HG03280 (cell line): ENCODE measurements around the gene TP53TG3E.
"Not testable (repeated sequence)": the region's sequence is repeated elsewhere in the genome, so short reads cannot be mapped to it uniquely, and the experiment has no call there.

Experiments
- ATAC-seq: cut with Tn5 transposase; IDR thresholded peaks from one replicate; pipeline ENCODE4 v1.9.1; 2021; ENCODE audit warnings: mild to moderate bottlenecking, moderate library complexity; ENCODE audit not compliant: unreplicated experiment

The TP53TG3E gene, protein sequence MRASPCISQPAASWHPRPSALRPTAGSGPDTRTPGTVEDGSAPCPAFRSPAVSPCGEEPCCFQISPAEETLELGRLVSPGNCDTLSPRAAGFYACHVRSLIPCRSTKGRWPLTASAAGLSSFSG

GRCh38 chr16:33304006-33304405, at the start of gene TP53TG3E:
Gene TP53TG3E (plus strand): TSS chr16:33304306. CDS start chr16:33304374, 68 bp downstream.
- ATAC-seq = not testable (repeated sequence)

DNA sequence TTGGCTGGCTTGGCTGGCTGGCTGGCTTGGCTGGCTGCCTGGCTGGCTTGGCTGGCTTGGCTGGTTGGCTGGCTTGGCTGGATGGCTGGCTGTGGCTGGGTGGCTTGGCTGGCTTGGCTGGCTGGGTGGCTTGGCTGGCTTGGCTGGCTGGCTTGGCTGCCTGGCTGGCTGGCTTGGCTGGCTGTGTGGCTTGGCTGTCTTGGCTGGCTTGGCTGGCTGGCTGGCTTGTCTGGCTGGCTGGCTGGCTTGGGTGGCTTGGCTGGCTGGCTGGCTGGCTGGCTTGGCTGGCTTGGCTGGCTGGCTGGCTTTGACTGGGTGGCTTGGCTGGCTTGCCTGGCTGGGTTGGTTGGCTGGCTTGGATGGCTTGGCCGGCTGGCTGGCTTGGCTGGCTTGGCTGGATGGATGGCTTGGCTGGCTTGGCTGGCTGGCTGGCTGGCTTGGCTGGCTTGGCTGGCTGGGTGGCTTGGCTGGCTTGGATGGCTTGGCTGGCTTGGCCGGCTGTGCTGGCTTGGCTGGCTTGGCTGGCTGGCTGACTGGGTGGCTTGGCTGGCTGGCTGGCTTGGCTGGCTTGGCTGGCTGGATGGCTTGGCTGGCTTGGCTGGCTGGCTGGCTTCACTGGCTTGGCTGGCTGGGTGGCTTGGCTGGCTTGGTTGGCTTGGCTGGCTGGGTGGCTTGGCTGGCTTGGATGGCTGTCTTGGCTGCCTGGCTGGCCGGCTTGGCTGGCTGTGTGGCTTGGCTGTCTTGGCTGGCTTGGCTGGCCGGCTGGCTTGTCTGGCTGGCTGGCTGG, 32.3 kb downstream of the TP53TG3E start:
- ATAC-seq = not testable (repeated sequence)

GRCh38 chr16:33337627-33338542, 33.8 kb downstream of the TP53TG3E start:
- ATAC-seq = not testable (repeated sequence)

DNA sequence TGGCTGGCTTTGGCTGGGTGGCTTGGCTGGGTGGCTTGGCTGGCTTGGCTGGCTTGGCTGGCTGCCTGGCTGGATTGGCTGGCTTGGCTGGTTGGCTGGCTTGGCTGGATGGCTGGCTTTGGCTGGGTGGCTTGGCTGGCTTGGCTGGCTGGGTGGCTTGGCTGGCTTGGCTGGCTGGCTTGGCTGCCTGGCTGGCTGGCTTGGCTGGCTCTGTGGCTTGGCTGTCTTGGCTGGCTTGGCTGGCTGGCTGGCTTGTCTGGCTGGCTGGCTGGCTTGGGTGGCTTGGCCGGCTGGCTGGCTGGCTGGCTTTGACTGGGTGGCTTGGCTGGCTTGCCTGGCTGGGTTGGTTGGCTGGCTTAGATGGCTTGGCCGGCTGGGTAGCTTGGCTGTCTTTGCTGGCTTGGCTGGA, 34.4 kb downstream of the TP53TG3E start:
- ATAC-seq = not testable (repeated sequence)

GRCh38 chr16:33339093-33340061, 35.3 kb downstream of the TP53TG3E start:
- not testable (repeated sequence) for ATAC-seq
